ENCODE data around the gene RABGEF1. TPM values are rescaled to one million over a fixed set of nuclear protein-coding genes. Genes with fewer than 3 reads are reported as not detected.
A peak's percentile ranks its signal among the peaks of the same experiment; 100 is the strongest.

RABGEF1 gene
- total and polyA plus RNA-seq, 11 donors, result 5.7 to 21.2 (median 19.0) TPM

GRCh38 chr7:66832531-66833351 lies 92.2 kb downstream of the RABGEF1 start:
- WGBS, 4 donors, result 76 to 82% (median 80%) methylated on average over 10 to 12 of the region's 12 CpGs
- Histone ChIP-seq H3K36me3 (no peaks in the 10 kb centered on the region), H3K4me1 (no peaks in the 10 kb centered on the region), H3K27me3 (no peaks in the 10 kb centered on the region), H3K4me3 (no peak overlapping the region), H3K27ac (no peak overlapping the region), H3K9me3 (peaks cover 0 to 4% (median 0%) of the 10 kb centered on the region in 12 donors)
- no peak for TF ChIP-seq POLR2A (IDR thresholded peaks at IDR 0.05)
- no peak for TF ChIP-seq CTCF (IDR thresholded peaks at IDR 0.05)
- ATAC-seq (peak in 1 of 4 donors; percentile 34), DNase-seq (no peak)
- intact Hi-C loops (cut with DNase I), result no loop called here

GRCh38 chr7:66837007-66837406 lies 96.5 kb downstream of the RABGEF1 start:
- H3K27me3 ChIP-seq, result no peaks in the 10 kb centered on the region
- DNase-seq (peak in 1 of 5 donors; percentile 51), ATAC-seq (no peak)
- no peaks in the 10 kb centered on the region for H3K4me1 ChIP-seq
- intact Hi-C loops (cut with DNase I), result no loop called here
- H3K9me3 ChIP-seq, result peaks cover 0 to 4% (median 0%) of the 10 kb centered on the region in 12 donors
- H3K36me3 ChIP-seq, result no peaks in the 10 kb centered on the region
- WGBS, 4 donors, result 22 to 40% (median 29%) methylated on average over 5 of the region's 5 CpGs
- no peak overlapping the region for H3K27ac ChIP-seq
- H3K4me3 ChIP-seq, result no peak overlapping the region
- TF ChIP-seq CTCF (IDR thresholded peaks at IDR 0.05) (peak in 4 of 12 donors; percentile 7 to 23 (median 17)), POLR2A (IDR thresholded peaks at IDR 0.05) (no peak)

GRCh38 chr7:66837661-66838060 lies 97.1 kb downstream of the RABGEF1 start:
- peak in 1 of 5 donors; percentile 10 for DNase-seq
- TF ChIP-seq POLR2A (IDR thresholded peaks at IDR 0.05) (no peak), CTCF (IDR thresholded peaks at IDR 0.05) (no peak)
- peaks cover 0 to 4% (median 0%) of the 10 kb centered on the region in 12 donors for H3K9me3 ChIP-seq
- H3K4me3 ChIP-seq, result no peak overlapping the region
- no peaks in the 10 kb centered on the region for H3K36me3 ChIP-seq
- no peak for ATAC-seq
- H3K27me3 ChIP-seq, result no peaks in the 10 kb centered on the region
- no peak overlapping the region for H3K27ac ChIP-seq
- H3K4me1 ChIP-seq, result no peaks in the 10 kb centered on the region
- WGBS, 4 donors, result 88 to 92% (median 89%) methylated on average over 7 to 9 of the region's 9 CpGs
- intact Hi-C loops (cut with DNase I), result no loop called here

- Histone ChIP-seq H3K36me3 (no peaks in the 10 kb centered on the region), H3K9me3 (peaks cover 0 to 4% (median 0%) of the 10 kb centered on the region in 12 donors), H3K27me3 (no peaks in the 10 kb centered on the region), H3K4me3 (no peak overlapping the region), H3K27ac (no peak overlapping the region), H3K4me1 (peaks cover 0 to 11% (median 5%) of the 10 kb centered on the region in 12 donors)
- 75 to 82% (median 79%) methylated on average over 5 to 8 of the region's 8 CpGs for WGBS, 4 donors
- intact Hi-C loops (cut with DNase I), result loop anchor here in 4 of 10 donors (5.0 to 10.0 kb wide), 7 partner anchors 85 to 345 kb away; partner anchors contain the start of genes RABGEF1 (in 2 of the 4), SBDS (in 1 of the 4), TMEM248 (in 1 of the 4) and TYW1 (in 1 of the 4)
- TF ChIP-seq CTCF (IDR thresholded peaks at IDR 0.05), result no peak
- no peak for TF ChIP-seq POLR2A (IDR thresholded peaks at IDR 0.05)
- no peak for DNase-seq
- no peak for ATAC-seq
Measured at GRCh38 chr7:66839814-66840213, 99.3 kb downstream of the RABGEF1 start.
